ENCODE data around the gene SHB. TPM values are rescaled to one million over a fixed set of nuclear protein-coding genes. Genes with fewer than 3 reads are reported as not detected.

Gene SHB
- total and polyA plus RNA-seq, 2 donors from 2014 or later = 16.4 to 39.8 TPM

- peak overlapping the region in 1 of 3 donors; percentile 91 for H3K9ac ChIP-seq (ENCODE audit: low read length in 3 of 3)
- no peaks in the 10 kb centered on the region for H3K27me3 ChIP-seq (ENCODE audit: control insufficient read depth, insufficient read depth, low read length)
- FAIRE-seq = no peak
- no peak for DNase-seq
- no peak for TF ChIP-seq CTCF (IDR thresholded peaks at IDR 0.05; ENCODE audit: borderline replicate concordance, extremely low read depth, insufficient read depth)
- peak overlapping the region; percentile 86 to 88 for H3K27ac ChIP-seq (ENCODE audit: low read depth in 2 of 2, low read length in 2 of 2)
- peaks cover 4 to 18% (median 10%) of the 10 kb centered on the region in 3 donors for H3K4me1 ChIP-seq (ENCODE audit: control insufficient read depth in 2 of 3, insufficient read depth in 2 of 3, low read depth in 1 of 3, low read length in 3 of 3)
- intact Hi-C loops (cut with DNase I) = no loop called here
- H3K9me3 ChIP-seq (ENCODE audit: control insufficient read depth in 2 of 3, insufficient read depth in 1 of 3, low read length in 3 of 3) = no peaks in the 10 kb centered on the region
- no peaks in the 10 kb centered on the region for H3K36me3 ChIP-seq (ENCODE audit: control insufficient read depth in 2 of 3, insufficient read depth in 3 of 3, low read length in 3 of 3)
- peak overlapping the region in 2 of 3 donors; percentile 71 to 99 for H3K4me3 ChIP-seq (ENCODE audit: low read length in 3 of 3)
These were observed 163.9 kb downstream of the SHB start for GRCh38 chr9:37905131-37905505.

GRCh38 chr9:37904445-37905130 lies 164.4 kb downstream of the SHB start:
- H3K9me3 ChIP-seq (ENCODE audit: control insufficient read depth in 2 of 3, insufficient read depth in 1 of 3, low read length in 3 of 3) = no peaks in the 10 kb centered on the region
- peak overlapping the region; percentile 86 to 88 for H3K27ac ChIP-seq (ENCODE audit: low read depth in 2 of 2, low read length in 2 of 2)
- H3K9ac ChIP-seq (ENCODE audit: low read length in 3 of 3) = peak overlapping the region; percentile 6 to 91 (median 38)
- TF ChIP-seq CTCF (IDR thresholded peaks at IDR 0.05; ENCODE audit: borderline replicate concordance, extremely low read depth, insufficient read depth) = no peak
- FAIRE-seq (no peak), DNase-seq (peak in 2 of 5 donors; percentile 69 to 81)
- intact Hi-C loops (cut with DNase I) = no loop called here
- H3K4me1 ChIP-seq (ENCODE audit: control insufficient read depth in 2 of 3, insufficient read depth in 2 of 3, low read depth in 1 of 3, low read length in 3 of 3) = peaks cover 4 to 18% (median 10%) of the 10 kb centered on the region in 3 donors
- peak overlapping the region; percentile 71 to 99 (median 82) for H3K4me3 ChIP-seq (ENCODE audit: low read length in 3 of 3)
- H3K36me3 ChIP-seq (ENCODE audit: control insufficient read depth in 2 of 3, insufficient read depth in 3 of 3, low read length in 3 of 3) = no peaks in the 10 kb centered on the region
- no peaks in the 10 kb centered on the region for H3K27me3 ChIP-seq (ENCODE audit: control insufficient read depth, insufficient read depth, low read length)

DNA sequence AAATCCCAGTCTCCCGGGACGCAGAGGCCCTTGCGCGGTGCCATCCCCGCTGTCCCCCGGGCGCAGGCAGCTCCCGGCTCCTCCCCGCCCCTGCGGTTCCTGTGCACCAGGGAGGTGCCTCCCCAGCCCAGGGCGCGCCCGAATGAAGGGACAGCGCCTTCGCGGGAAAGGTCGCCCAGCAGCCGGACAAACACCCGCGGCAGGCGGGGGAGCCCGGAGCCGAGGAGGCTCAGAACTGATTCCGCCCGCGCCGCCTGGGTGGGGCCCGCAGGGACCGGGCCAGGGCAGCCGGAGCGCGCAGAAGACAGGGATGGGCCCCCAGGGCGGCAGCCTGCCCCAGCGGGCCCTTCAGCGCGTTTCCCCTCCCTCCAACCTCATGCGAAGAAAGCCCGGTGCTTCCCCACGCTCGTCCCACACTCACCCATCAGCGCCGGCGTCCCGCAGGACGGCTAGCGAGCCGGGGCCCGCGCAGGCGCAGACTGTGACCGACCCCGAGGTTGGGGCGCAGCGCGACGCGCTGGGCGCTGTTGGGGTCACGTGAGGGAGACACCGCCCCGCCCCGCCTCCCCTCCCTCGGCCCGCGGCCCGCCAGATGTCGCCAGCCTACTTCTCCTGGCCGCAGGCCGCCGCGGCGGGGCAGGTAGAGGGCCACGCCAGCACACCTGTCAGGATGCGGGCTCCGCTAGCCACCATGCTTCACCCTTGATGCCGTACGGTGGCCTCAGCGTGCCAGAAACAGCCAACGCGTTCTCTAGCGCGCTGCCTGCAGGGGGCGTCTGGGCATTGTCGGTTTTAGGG lies 165.2 kb downstream of the SHB start, which contains the start of gene SLC25A51:
SLC25A51 (minus strand) TSS at position 481 of the 798 bp plus-strand sequence. CDS start 15,577 bp downstream, outside the sequence.
- intact Hi-C loops (cut with DNase I) = no loop called here
- Histone ChIP-seq H3K27me3 (ENCODE audit: control insufficient read depth, insufficient read depth, low read length) (no peaks in the 10 kb centered on the region), H3K9ac (ENCODE audit: low read length in 3 of 3) (peak within 1 kb of the TSS; percentile 49 to 94 (median 91)), H3K9me3 (ENCODE audit: control insufficient read depth in 2 of 3, insufficient read depth in 1 of 3, low read length in 3 of 3) (no peaks in the 10 kb centered on the region), H3K27ac (ENCODE audit: low read depth in 2 of 2, low read length in 2 of 2) (peak within 1 kb of the TSS; percentile 86 to 88), H3K36me3 (ENCODE audit: control insufficient read depth in 2 of 3, insufficient read depth in 3 of 3, low read length in 3 of 3) (peaks cover 0 to 6% (median 0%) of the 10 kb centered on the region in 3 donors), H3K4me3 (ENCODE audit: low read length in 3 of 3) (peak within 1 kb of the TSS; percentile 71 to 99 (median 82)), H3K4me1 (ENCODE audit: control insufficient read depth in 2 of 3, insufficient read depth in 2 of 3, low read depth in 1 of 3, low read length in 3 of 3) (peaks cover 4 to 18% (median 10%) of the 10 kb centered on the region in 3 donors)
- DNase-seq = peak; percentile 97 to 98 (median 98)
- TF ChIP-seq CTCF (IDR thresholded peaks at IDR 0.05; ENCODE audit: borderline replicate concordance, extremely low read depth, insufficient read depth) = peak; percentile 87
- FAIRE-seq = no peak
